AG04449 (cell line): ENCODE measurements around the gene CLMN.

Experiments used
- CTCF ChIA-PET: fragments of 350-600 bp; formaldehyde crosslinking; extraction: SDS; loops from one replicate; lab custom pipeline; 2021; ENCODE audit warnings: antibody characterized with exemption; lab: Yijun Ruan, JAX
- POLR2A ChIA-PET: fragments of 400-600, 350-600 bp; formaldehyde crosslinking; extraction: SDS; loops from one replicate; lab custom pipeline; 2020; ENCODE audit warnings: antibody characterized with exemption, inconsistent platforms; lab: Yijun Ruan, JAX
- DNase-seq: peaks from one replicate; pipeline ENCODE4 v3.0.0-alpha.2; 2010; ENCODE audit warnings: low read depth, low spot score
- H3K4me3 ChIP-seq: 2 replicates; pipeline ENCODE4 v1.5.1; 2011; ENCODE audit warnings: low read depth, mild to moderate bottlenecking, control low read depth, low read length
- TF ChIP-seq, protein P1 (sequence below): IDR thresholded peaks from one replicate; pipeline ENCODE4 v1.5.1; 2011; ENCODE audit warnings: mild to moderate bottlenecking, moderate library complexity, low read length, control low read depth, inconsistent platforms; ENCODE audit not compliant: insufficient read depth; ENCODE audit errors: missing control alignments

The CLMN gene

GRCh38 chr14:95361373-95362137 lies 41.8 kb upstream of the CLMN start:
- ChIA-PET POLR2A (no interaction called here), CTCF (interaction anchor here (0.8 to 1.6 kb wide), 6 partner anchors 12 to 254 kb away, joined by 3 to 7 read pairs (median 4); no protein-coding TSS in a partner anchor)
- no peak overlapping the region for H3K4me3 ChIP-seq
- no peak for DNase-seq
- TF ChIP-seq, protein P1, sequence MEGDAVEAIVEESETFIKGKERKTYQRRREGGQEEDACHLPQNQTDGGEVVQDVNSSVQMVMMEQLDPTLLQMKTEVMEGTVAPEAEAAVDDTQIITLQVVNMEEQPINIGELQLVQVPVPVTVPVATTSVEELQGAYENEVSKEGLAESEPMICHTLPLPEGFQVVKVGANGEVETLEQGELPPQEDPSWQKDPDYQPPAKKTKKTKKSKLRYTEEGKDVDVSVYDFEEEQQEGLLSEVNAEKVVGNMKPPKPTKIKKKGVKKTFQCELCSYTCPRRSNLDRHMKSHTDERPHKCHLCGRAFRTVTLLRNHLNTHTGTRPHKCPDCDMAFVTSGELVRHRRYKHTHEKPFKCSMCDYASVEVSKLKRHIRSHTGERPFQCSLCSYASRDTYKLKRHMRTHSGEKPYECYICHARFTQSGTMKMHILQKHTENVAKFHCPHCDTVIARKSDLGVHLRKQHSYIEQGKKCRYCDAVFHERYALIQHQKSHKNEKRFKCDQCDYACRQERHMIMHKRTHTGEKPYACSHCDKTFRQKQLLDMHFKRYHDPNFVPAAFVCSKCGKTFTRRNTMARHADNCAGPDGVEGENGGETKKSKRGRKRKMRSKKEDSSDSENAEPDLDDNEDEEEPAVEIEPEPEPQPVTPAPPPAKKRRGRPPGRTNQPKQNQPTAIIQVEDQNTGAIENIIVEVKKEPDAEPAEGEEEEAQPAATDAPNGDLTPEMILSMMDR = peak; percentile 44

DNA sequence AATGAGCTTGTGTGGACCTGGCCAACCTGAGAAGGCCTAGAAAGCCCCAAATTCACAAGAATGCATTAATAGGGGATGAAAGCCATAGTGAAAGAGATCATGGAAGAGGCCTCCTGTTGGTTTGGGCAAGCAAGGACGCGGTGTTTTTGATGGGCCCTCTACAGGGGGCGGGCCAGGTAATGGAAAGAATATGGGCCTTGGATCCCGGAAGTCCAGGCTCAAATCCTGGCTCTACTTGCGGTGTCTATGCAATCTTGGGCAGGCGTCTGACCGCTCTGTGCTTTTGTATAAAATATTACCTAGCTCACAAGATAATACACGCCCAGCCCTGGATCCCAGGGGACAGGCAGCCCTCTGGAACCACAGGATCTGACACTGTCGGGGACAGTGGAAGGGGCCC lies 41.1 kb upstream of the CLMN start:
- no peak overlapping the region for H3K4me3 ChIP-seq
- CTCF ChIA-PET = interaction anchor here (1.4 to 1.6 kb wide), 3 partner anchors 11 to 21 kb away, joined by 3 to 5 read pairs (median 4); no protein-coding TSS in a partner anchor
- POLR2A ChIA-PET = no interaction called here
- TF ChIP-seq, protein P1 = no peak
- DNase-seq = no peak

- TF ChIP-seq, protein P1 = no peak
- ChIA-PET POLR2A (no interaction called here), CTCF (interaction anchor here (1.4 to 1.6 kb wide), 3 partner anchors 10 to 21 kb away, joined by 3 to 5 read pairs (median 4); no protein-coding TSS in a partner anchor)
Observed at GRCh38 chr14:95359994-95360826, 40.5 kb upstream of the CLMN start.

GRCh38 chr14:95356245-95356869 lies 36.6 kb upstream of the CLMN start:
- POLR2A ChIA-PET = no interaction called here
- H3K4me3 ChIP-seq = no peak overlapping the region
- CTCF ChIA-PET = no interaction called here
- TF ChIP-seq, protein P1 = no peak
- DNase-seq = no peak

More at GRCh38 chr14:95359994-95360826, 40.5 kb upstream of the CLMN start:
- DNase-seq = no peak
- H3K4me3 ChIP-seq = no peak overlapping the region

GRCh38 chr14:95355422-95355821 lies 35.7 kb upstream of the CLMN start:
- no peak for DNase-seq
- H3K4me3 ChIP-seq = no peak overlapping the region
- POLR2A ChIA-PET = no interaction called here
- CTCF ChIA-PET = no interaction called here
- TF ChIP-seq, protein P1 = no peak
